IMR-90 (cell line): ENCODE results near the gene MLX. TPM values are rescaled to one million over a fixed set of nuclear protein-coding genes. Genes with fewer than 3 reads are reported as not detected.

Experiments
- ATAC-seq: fragments of 200-7000 bp; cut with Tn5 transposase; 2 replicates; pipeline ENCODE4 v1.9.1; 2020; ENCODE audit warnings: low read depth, mild to moderate bottlenecking, moderate library complexity
- BruUV-seq: library from RNA; stranded (reverse); fragments of 400-500 nt; replicated peaks from 2 replicates; lab custom pipeline; 2021; lab: Mats Ljungman, UMichigan
- CTCF ChIA-PET: fragments of 300-600 bp; formaldehyde crosslinking; extraction: SDS; loops from one replicate; lab custom pipeline; 2021; ENCODE audit warnings: antibody characterized with exemption; lab: Yijun Ruan, JAX
- POLR2A ChIA-PET: fragments of 300-600 bp; sonication (Branson Sonifier 250); formaldehyde crosslinking; loops from one replicate; lab custom pipeline; 2022; ENCODE audit warnings: antibody characterized with exemption; ENCODE audit not compliant: unreplicated experiment; lab: Charles Lee
- DNase-seq: peaks from one replicate; pipeline ENCODE4 v3.0.0; 2013
- H2AFZ ChIP-seq: replicated peaks from 2 replicates; pipeline ENCODE3; 2013; ENCODE audit warnings: low read length, mild to moderate bottlenecking; ENCODE audit not compliant: poor library complexity
- H2AK5ac ChIP-seq: 2 replicates; pipeline ENCODE4 v1.6.1; 2013; ENCODE audit warnings: low read depth, low read length, inconsistent platforms
- H2AK9ac ChIP-seq: replicated peaks from 2 replicates; pipeline ENCODE3; 2013; ENCODE audit warnings: mild to moderate bottlenecking, low read depth, low read length, moderate library complexity; ENCODE audit not compliant: poor library complexity
- H2BK120ac ChIP-seq: 2 replicates; pipeline ENCODE4 v1.6.1; 2013; ENCODE audit warnings: low read depth, low read length, inconsistent platforms
- H2BK15ac ChIP-seq: 3 replicates; pipeline ENCODE4 v1.6.1; 2013; ENCODE audit warnings: low read depth, low read length, inconsistent platforms
- H2BK20ac ChIP-seq: 2 replicates; pipeline ENCODE4 v1.6.1; 2013; ENCODE audit warnings: low read depth, mild to moderate bottlenecking, inconsistent platforms, low read length, moderate library complexity
- H2BK5ac ChIP-seq: 2 replicates; pipeline ENCODE4 v1.6.1; 2013; ENCODE audit warnings: mild to moderate bottlenecking, low read depth, low read length, inconsistent platforms; ENCODE audit not compliant: poor library complexity, severe bottlenecking
- H3K14ac ChIP-seq: replicated peaks from 2 replicates; pipeline ENCODE4 v1.6.1; 2013; ENCODE audit warnings: low read depth, low read length, inconsistent platforms
- H3K18ac ChIP-seq: 2 replicates; pipeline ENCODE4 v1.6.1; 2013; ENCODE audit warnings: low read depth, low read length, control low read depth
- H3K23ac ChIP-seq: 2 replicates; pipeline ENCODE4 v1.6.1; 2013; ENCODE audit warnings: low read depth, low read length, inconsistent platforms
- H3K27ac ChIP-seq: 2 replicates; pipeline ENCODE4 v1.5.1; 2013; ENCODE audit warnings: mild to moderate bottlenecking, control low read depth, low read length; ENCODE audit not compliant: insufficient read depth
- H3K27me3 ChIP-seq: 2 replicates; pipeline ENCODE4 v1.6.1; 2013; ENCODE audit warnings: low read length; ENCODE audit not compliant: control insufficient read depth, insufficient read depth
- H3K36me3 ChIP-seq: 2 replicates; pipeline ENCODE4 v1.6.1; 2013; ENCODE audit warnings: low read length, mixed read lengths; ENCODE audit not compliant: control insufficient read depth, insufficient read depth
- H3K4ac ChIP-seq: 2 replicates; pipeline ENCODE4 v1.6.1; 2013; ENCODE audit warnings: low read depth, low read length, inconsistent platforms
- H3K4me1 ChIP-seq: 2 replicates; pipeline ENCODE4 v1.6.1; 2013; ENCODE audit warnings: low read length, mixed read lengths; ENCODE audit not compliant: control insufficient read depth, insufficient read depth
- H3K4me2 ChIP-seq: 2 replicates; pipeline ENCODE4 v1.6.1; 2013; ENCODE audit warnings: low read depth, mild to moderate bottlenecking, control low read depth, low read length, moderate library complexity
- H3K4me3 ChIP-seq: 2 replicates; pipeline ENCODE4 v1.5.1; 2013; ENCODE audit warnings: low read depth, mild to moderate bottlenecking, control low read depth, low read length, moderate library complexity; ENCODE audit not compliant: insufficient read depth
- H3K56ac ChIP-seq: 2 replicates; pipeline ENCODE4 v1.6.1; 2013; ENCODE audit warnings: low read length, inconsistent platforms; ENCODE audit not compliant: insufficient read depth; ENCODE audit errors: extremely low read depth
- H3K79me1 ChIP-seq, 2 experiments: 2 replicates each; pipeline ENCODE4 v1.6.1; 2013; ENCODE audit warnings: low read length in 2 of 2, inconsistent platforms in 1 of 2, low read depth in 1 of 2
- H3K9ac ChIP-seq: 2 replicates; pipeline ENCODE4 v1.6.1; 2013; ENCODE audit warnings: low read depth, low read length, control low read depth
- H3K9me1 ChIP-seq: 2 replicates; pipeline ENCODE4 v1.6.1; 2013; ENCODE audit warnings: low read length, inconsistent platforms; ENCODE audit not compliant: insufficient read depth
- H3K9me3 ChIP-seq: 2 replicates; pipeline ENCODE4 v1.6.1; 2013; ENCODE audit warnings: low read length; ENCODE audit not compliant: control insufficient read depth, insufficient read depth
- H4K20me1 ChIP-seq: 2 replicates; pipeline ENCODE4 v1.6.1; 2013; ENCODE audit warnings: low read length, inconsistent platforms; ENCODE audit not compliant: insufficient read depth
- H4K5ac ChIP-seq: 2 replicates; pipeline ENCODE4 v1.6.1; 2013; ENCODE audit warnings: mild to moderate bottlenecking, low read depth, low read length, control low read depth
- H4K8ac ChIP-seq, 2 experiments: 2 replicates each; pipeline ENCODE4 v1.6.1; 2013; ENCODE audit warnings: low read depth in 2 of 2, low read length in 2 of 2, control low read depth in 1 of 2, inconsistent platforms in 1 of 2
- H4K91ac ChIP-seq: 2 replicates; pipeline ENCODE4 v1.6.1; 2013; ENCODE audit warnings: low read depth, low read length, inconsistent platforms; ENCODE audit not compliant: insufficient read depth
- BHLHE40 ChIP-seq: fragments of 150-350 bp; IDR thresholded peaks from 2 replicates; pipeline ENCODE4 v1.6.1; 2016; ENCODE audit warnings: mild to moderate bottlenecking, low read depth, low read length
- CEBPB ChIP-seq: IDR thresholded peaks from 2 replicates; pipeline ENCODE4 v1.6.1; 2012; ENCODE audit warnings: low read depth, low read length, improper control_type of control experiment
- CHD1 ChIP-seq: IDR thresholded peaks from 2 replicates; pipeline ENCODE4 v1.6.1; 2012; ENCODE audit warnings: low read depth, low read length, improper control_type of control experiment
- FOS ChIP-seq: fragments of 150-350 bp; IDR thresholded peaks from 2 replicates; pipeline ENCODE4 v1.6.1; 2016; ENCODE audit warnings: low read depth, low read length
- MAZ ChIP-seq: IDR thresholded peaks from 2 replicates; pipeline ENCODE4 v1.6.1; 2012; ENCODE audit warnings: low read depth, mild to moderate bottlenecking, low read length, improper control_type of control experiment, moderate library complexity, borderline replicate concordance
- MXI1 ChIP-seq: IDR thresholded peaks from 2 replicates; pipeline ENCODE4 v1.6.1; 2012; ENCODE audit warnings: low read depth, mild to moderate bottlenecking, low read length, moderate library complexity, borderline replicate concordance
- NFE2L2 ChIP-seq: fragments of 150-350 bp; IDR thresholded peaks from 2 replicates; pipeline ENCODE4 v1.6.1; 2016; ENCODE audit warnings: low read depth, mild to moderate bottlenecking, low read length
- WGBS, 2 experiments: methylation state at CpG; one replicate each; pipeline versions ENCODE4 v1.1.5 to v1.1.7; 2013; ENCODE audit warnings: missing lambda C conversion rate in 2 of 2; ENCODE audit not compliant: insufficient read length in 1 of 2; ENCODE audit errors: extremely low coverage in 2 of 2; 5-methylcytosine and 5-hydroxymethylcytosine counted together
- dilution Hi-C: fragments of 300-500 bp; cut with HindIII; formaldehyde crosslinking; loops from one replicate; pipeline ENCODE4 v1.14.3; 2018; ENCODE audit warnings: low sequenced_read_pairs; ENCODE audit not compliant: unreplicated experiment
- in situ Hi-C: fragments of 300-500 bp; cut with MboI; formaldehyde crosslinking; loops from 3 replicates; pipeline ENCODE4 v1.14.3; 2019; ENCODE audit warnings: low sequenced_read_pairs, inconsistent platforms, mixed read lengths
- intact Hi-C: fragments of 100-400 bp; cut with micrococcal nuclease; formaldehyde crosslinking; loops from 2 replicates; pipeline ENCODE4 v1.10.0; 2022
- polyA plus RNA-seq, 3 experiments: library from polyadenylated mRNA; depleted of rRNA; stranded (reverse); fragments of >200 nt; gene quantifications; 2 replicates each; pipeline ENCODE4 v1.2.3, GENCODE V29; 2012; ENCODE audit warnings: low replicate concordance in 1 of 3
- total RNA-seq: library from RNA; depleted of rRNA; stranded (reverse); fragments of >200 nt; gene quantifications from 2 replicates; pipeline ENCODE4 v1.2.3, GENCODE V29; 2012
- TF ChIP-seq, protein P1 (sequence below): conservative IDR thresholded peaks from 2 replicates; pipeline ENCODE4 v1.5.1; 2012; ENCODE audit warnings: mild to moderate bottlenecking, low read depth, low read length, improper control_type of control experiment
- TF ChIP-seq, protein P2 (sequence below): fragments of 150-350 bp; IDR thresholded peaks from 2 replicates; pipeline ENCODE4 v1.6.1; 2017; ENCODE audit warnings: mild to moderate bottlenecking, antibody characterized with exemption, low read length, low read depth

The MLX gene
- total and polyA plus RNA-seq, 2 of the 4 experiments (the other 2 are of a cell fraction) = 37.8 to 45.6 TPM

DNA sequence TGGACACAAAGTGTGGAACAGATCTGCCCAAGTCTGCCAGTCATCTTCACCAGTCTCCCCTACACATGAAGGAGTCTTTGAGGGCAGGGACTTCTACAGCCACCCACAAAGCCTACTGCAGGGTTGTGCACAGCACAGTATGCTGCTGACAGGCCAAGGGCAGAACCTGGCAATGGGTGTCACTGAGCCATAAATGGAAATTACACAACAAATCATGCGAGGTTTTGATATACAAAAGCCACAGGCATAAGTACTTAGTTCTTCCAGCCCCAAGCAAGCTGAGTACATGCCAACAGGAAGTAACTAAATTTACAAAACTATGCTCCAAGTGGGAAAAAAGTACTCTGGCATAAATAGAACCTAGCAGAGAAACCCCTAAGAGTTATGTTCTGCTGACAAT lies 18.5 kb downstream of the MLX start:
- Histone ChIP-seq H3K27ac (no peak overlapping the region), H3K4me3 (no peak overlapping the region), H3K4me1 (no peaks in the 10 kb centered on the region), H3K36me3 (peaks cover 67% of the 10 kb centered on the region), H4K8ac (no peak overlapping the region), H3K9me1 (no peaks in the 10 kb centered on the region; the same call in 1 of the 2 replicates), H2BK20ac (no peak overlapping the region), H3K18ac (no peak overlapping the region), H2AK5ac (no peak overlapping the region), H2BK15ac (no peak overlapping the region), H3K4me2 (no peak overlapping the region), H4K20me1 (peaks cover 17% of the 10 kb centered on the region; the same call in 1 of the 2 replicates), H3K9ac (no peak overlapping the region), H2BK120ac (no peak overlapping the region), H4K91ac (no peak overlapping the region), H2BK5ac (no peak overlapping the region), H3K23ac (no peak overlapping the region), H3K9me3 (no peaks in the 10 kb centered on the region), H4K5ac (no peak overlapping the region), H3K14ac (no peak overlapping the region), H3K4ac (no peak overlapping the region), H3K56ac (no peak overlapping the region), H3K27me3 (no peaks in the 10 kb centered on the region), H3K79me1 (0 out of 4 replicates have a peak, but pooled peaks cover 4 to 7% of the 10 kb centered on the region in 2 experiments), H2AK9ac (no peak overlapping the region), H2AFZ (no peak overlapping the region)
- ChIA-PET CTCF (no interaction called here), POLR2A (no interaction called here)
- ATAC-seq (peak; percentile 39), DNase-seq (no peak)
- TF ChIP-seq, protein P1, sequence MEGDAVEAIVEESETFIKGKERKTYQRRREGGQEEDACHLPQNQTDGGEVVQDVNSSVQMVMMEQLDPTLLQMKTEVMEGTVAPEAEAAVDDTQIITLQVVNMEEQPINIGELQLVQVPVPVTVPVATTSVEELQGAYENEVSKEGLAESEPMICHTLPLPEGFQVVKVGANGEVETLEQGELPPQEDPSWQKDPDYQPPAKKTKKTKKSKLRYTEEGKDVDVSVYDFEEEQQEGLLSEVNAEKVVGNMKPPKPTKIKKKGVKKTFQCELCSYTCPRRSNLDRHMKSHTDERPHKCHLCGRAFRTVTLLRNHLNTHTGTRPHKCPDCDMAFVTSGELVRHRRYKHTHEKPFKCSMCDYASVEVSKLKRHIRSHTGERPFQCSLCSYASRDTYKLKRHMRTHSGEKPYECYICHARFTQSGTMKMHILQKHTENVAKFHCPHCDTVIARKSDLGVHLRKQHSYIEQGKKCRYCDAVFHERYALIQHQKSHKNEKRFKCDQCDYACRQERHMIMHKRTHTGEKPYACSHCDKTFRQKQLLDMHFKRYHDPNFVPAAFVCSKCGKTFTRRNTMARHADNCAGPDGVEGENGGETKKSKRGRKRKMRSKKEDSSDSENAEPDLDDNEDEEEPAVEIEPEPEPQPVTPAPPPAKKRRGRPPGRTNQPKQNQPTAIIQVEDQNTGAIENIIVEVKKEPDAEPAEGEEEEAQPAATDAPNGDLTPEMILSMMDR = no peak
- TF ChIP-seq CEBPB = no peak
- no peak for TF ChIP-seq NFE2L2
- no peak for TF ChIP-seq MXI1
- TF ChIP-seq MAZ = no peak
- TF ChIP-seq, protein P2, sequence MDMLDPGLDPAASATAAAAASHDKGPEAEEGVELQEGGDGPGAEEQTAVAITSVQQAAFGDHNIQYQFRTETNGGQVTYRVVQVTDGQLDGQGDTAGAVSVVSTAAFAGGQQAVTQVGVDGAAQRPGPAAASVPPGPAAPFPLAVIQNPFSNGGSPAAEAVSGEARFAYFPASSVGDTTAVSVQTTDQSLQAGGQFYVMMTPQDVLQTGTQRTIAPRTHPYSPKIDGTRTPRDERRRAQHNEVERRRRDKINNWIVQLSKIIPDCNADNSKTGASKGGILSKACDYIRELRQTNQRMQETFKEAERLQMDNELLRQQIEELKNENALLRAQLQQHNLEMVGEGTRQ = no peak
- TF ChIP-seq BHLHE40 = no peak
- TF ChIP-seq FOS = no peak
- TF ChIP-seq CHD1 = no peak
- in situ Hi-C loops = no loop called here
- dilution Hi-C loops = no loop called here
- intact Hi-C loops = no loop called here
- BruUV-seq = no TSS peak
- WGBS, 2 experiments = no CpG with 5 or more reads among the region's 1 CpG
